ENCODE measurements around the gene MLN. TPM values are rescaled to one million over a fixed set of nuclear protein-coding genes. Genes with fewer than 3 reads are reported as not detected.
A peak's percentile ranks its signal among the peaks of the same experiment; 100 is the strongest.

The MLN gene
- total RNA-seq, 3 donors from 2014 or later = not detected

DNA sequence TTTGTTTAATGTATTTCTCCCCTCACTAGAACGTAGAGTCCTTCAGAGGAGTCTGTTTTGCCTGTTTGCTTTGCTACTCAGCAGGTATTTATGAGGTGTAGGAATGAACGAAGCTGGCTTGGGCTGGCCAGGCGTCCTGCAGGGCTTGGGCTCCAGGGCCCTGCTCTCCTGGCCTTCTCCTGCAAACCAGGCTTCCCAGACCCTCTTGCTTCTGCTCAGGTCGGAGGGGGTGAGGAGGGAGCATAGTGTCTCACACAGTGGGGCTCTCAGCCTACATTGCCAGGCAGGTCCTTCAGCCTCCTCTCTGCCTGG is 24.6 kb upstream of the MLN start:
- no peaks in the 10 kb centered on the region for H3K36me3 Mint-ChIP-seq (ENCODE audit: insufficient read depth)
- no peak overlapping the region for H3K4me3 Mint-ChIP-seq
- no peak for DNase-seq
- H3K9me3 Mint-ChIP-seq = no peaks in the 10 kb centered on the region
- ATAC-seq = no peak
- peaks cover 12% of the 10 kb centered on the region for H3K27me3 Mint-ChIP-seq (ENCODE audit: low read depth)
- no peaks in the 10 kb centered on the region for H3K4me1 Mint-ChIP-seq (ENCODE audit: low read depth)

GRCh38 chr6:33827546-33828451 is 24.0 kb upstream of the MLN start:
- no peak overlapping the region for H3K4me3 Mint-ChIP-seq

GRCh38 chr6:33826537-33826936 is 22.7 kb upstream of the MLN start:
- DNase-seq (no peak), ATAC-seq (no peak)
- H3K4me1 Mint-ChIP-seq (ENCODE audit: low read depth) = no peaks in the 10 kb centered on the region
- H3K4me3 Mint-ChIP-seq = no peak overlapping the region
- H3K36me3 Mint-ChIP-seq (ENCODE audit: insufficient read depth) = no peaks in the 10 kb centered on the region
- H3K9me3 Mint-ChIP-seq = no peaks in the 10 kb centered on the region
- H3K27me3 Mint-ChIP-seq (ENCODE audit: low read depth) = peaks cover 14% of the 10 kb centered on the region

More at GRCh38 chr6:33827546-33828451, 24.0 kb upstream of the MLN start:
- Mint-ChIP-seq H3K9me3 (no peaks in the 10 kb centered on the region), H3K4me1 (ENCODE audit: low read depth) (no peaks in the 10 kb centered on the region), H3K27me3 (ENCODE audit: low read depth) (peaks cover 14% of the 10 kb centered on the region), H3K36me3 (ENCODE audit: insufficient read depth) (no peaks in the 10 kb centered on the region)
- DNase-seq (no peak), ATAC-seq (no peak)

DNA sequence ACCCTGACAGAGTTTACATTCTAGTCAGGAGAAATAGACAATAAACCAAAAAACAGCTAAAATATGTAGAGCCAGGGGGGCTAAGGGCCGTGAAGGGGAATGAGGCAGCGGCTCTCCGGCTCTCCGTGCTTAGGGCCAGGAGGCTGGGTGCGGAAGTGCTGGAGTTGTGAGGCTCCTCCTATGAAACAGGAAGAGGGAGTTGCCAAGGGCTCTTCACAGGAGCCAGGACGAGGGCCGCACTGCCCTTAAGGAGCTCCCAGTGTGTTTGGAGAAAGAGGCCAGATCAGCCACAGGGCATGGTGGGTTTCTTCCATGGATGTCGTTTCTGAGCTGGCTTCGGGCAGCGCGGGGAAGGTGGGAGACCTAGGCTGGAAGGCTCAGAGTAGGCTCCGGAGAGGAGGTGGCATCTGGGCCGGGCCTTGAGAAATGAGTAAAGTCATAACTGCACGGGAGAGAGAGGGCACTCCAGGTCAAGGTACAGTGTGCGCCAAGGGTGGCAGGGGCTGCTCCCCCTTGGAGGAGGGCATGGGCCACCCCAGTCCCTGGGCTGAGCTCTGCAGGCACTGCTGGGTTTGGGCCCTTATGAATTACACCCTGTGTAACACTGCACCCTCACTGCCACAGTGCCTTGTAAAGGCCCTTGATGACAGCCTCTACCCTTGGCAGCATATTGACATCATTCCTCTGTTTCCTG is 20.8 kb upstream of the MLN start:
- ATAC-seq = no peak

GRCh38 chr6:33823806-33824205 is 20.0 kb upstream of the MLN start:
- H3K4me3 Mint-ChIP-seq = no peak overlapping the region
- no peaks in the 10 kb centered on the region for H3K9me3 Mint-ChIP-seq
- no peak for DNase-seq
- no peaks in the 10 kb centered on the region for H3K36me3 Mint-ChIP-seq (ENCODE audit: insufficient read depth)
- peaks cover 3% of the 10 kb centered on the region for H3K4me1 Mint-ChIP-seq (ENCODE audit: low read depth)
- peaks cover 2% of the 10 kb centered on the region for H3K27me3 Mint-ChIP-seq (ENCODE audit: low read depth)
- ATAC-seq = no peak

More for the DNA sequence above, 20.8 kb upstream of the MLN start:
- H3K9me3 Mint-ChIP-seq = no peaks in the 10 kb centered on the region
- no peak for DNase-seq
- H3K4me3 Mint-ChIP-seq = no peak overlapping the region
- no peaks in the 10 kb centered on the region for H3K36me3 Mint-ChIP-seq (ENCODE audit: insufficient read depth)
- peaks cover 3% of the 10 kb centered on the region for H3K4me1 Mint-ChIP-seq (ENCODE audit: low read depth)
- peaks cover 2% of the 10 kb centered on the region for H3K27me3 Mint-ChIP-seq (ENCODE audit: low read depth)

DNA sequence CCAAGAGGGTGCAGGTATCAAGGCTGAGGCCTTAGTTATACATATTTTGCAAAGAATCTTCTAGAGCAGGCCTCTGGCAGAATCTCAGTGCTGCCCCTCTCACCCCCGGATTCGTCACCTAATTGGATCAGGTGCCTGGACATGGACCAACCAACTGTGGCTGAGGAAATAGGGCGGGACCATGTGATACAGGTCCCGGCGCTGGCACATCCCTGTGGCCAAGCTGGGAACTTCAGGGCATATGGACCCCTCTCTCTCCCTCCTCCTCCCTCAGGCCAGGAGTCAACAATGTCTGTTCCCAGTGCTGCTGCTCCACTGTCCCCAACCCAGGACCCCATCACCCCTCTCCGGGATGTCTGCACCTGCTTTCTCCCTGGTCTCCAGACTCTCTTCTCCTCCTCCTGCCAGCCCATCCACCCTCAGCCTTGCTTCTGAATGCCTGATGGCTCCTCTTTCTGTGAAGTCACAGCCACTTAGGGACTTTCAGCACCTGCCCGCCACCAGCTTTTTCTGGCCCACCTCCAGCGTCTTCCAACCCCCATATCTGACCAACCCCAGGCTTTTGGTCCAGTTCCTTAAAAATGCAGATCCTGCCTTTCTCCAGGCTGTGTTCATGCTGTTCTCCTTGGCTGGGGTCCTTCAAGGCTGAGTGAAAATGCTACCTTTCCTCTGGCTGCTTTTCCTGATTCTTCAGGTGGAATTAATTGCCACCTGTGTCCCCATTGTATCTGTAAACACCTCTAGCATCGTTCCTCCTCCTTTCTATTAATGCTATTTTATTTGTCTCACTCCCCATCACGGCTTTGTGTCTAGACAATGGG is 19.0 kb upstream of the MLN start:
- DNase-seq (no peak), ATAC-seq (peak; percentile 40 to 63)
- Mint-ChIP-seq H3K27me3 (ENCODE audit: low read depth) (peaks cover 2% of the 10 kb centered on the region), H3K36me3 (ENCODE audit: insufficient read depth) (no peaks in the 10 kb centered on the region), H3K9me3 (no peaks in the 10 kb centered on the region), H3K4me3 (no peak overlapping the region), H3K4me1 (ENCODE audit: low read depth) (peaks cover 3% of the 10 kb centered on the region)

DNA sequence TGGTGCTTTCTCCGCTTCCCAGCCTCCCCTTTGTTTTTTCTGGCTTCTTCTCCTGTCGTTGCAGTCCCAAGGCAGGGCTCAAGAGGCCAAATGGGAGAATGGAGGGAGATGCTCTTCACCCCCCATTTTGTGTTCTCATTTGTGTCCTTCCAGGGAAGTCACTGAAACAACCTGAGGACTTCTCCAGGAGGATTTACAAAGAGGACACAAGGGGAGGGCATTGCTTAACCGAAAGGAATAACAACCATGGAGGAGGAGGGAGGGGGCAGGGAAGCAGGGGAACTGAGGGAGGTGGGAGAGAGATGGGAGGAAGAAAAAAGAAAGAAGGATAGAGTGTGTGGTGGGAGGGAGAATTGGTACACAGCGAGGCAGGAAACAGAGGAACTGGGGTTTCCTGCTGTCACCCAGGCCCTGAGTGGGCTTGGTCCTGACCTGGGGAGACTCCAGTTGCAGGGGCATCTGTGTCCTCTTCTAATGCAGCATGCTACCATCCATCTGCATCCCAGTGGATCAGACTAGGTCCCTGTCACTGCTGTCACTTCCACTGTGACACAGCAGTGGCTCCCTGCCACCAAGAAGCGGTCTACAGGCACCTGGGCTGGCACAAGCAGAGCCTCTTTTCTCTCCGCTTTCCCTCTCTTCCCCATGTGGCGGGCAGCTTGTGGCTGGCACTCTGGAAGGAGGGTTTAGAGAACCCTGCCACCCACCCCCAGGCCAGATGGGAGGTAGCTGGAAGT is 17.1 kb upstream of the MLN start:
- Mint-ChIP-seq H3K4me3 (no peak overlapping the region), H3K27me3 (ENCODE audit: low read depth) (peaks cover 2% of the 10 kb centered on the region), H3K9me3 (no peaks in the 10 kb centered on the region), H3K4me1 (ENCODE audit: low read depth) (peaks cover 3% of the 10 kb centered on the region), H3K36me3 (ENCODE audit: insufficient read depth) (no peaks in the 10 kb centered on the region)
- no peak for ATAC-seq
- no peak for DNase-seq

DNA sequence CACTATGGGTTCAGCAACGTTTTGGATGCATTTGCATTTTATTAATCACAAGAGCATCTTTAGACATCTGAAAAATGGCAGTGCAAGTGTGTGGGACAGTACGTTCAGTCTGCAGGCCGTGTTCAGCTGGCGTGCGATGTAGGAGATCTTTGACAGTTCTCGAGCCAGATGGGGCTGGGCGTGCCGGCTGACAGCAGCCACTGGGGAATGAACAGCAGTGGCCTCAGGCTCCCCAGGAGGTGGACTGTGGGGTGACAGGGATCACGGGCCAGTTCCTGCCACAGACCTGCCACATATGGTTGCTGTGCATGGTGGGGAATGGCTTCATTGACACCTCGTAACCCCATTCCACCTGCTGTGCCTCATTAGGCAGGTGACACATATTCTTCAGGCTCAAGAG is 16.4 kb upstream of the MLN start:
- Mint-ChIP-seq H3K4me3 (no peak overlapping the region), H3K4me1 (ENCODE audit: low read depth) (peaks cover 3% of the 10 kb centered on the region), H3K9me3 (no peaks in the 10 kb centered on the region), H3K27me3 (ENCODE audit: low read depth) (peaks cover 8% of the 10 kb centered on the region), H3K36me3 (ENCODE audit: insufficient read depth) (no peaks in the 10 kb centered on the region)
- no peak for ATAC-seq
- no peak for DNase-seq

GRCh38 chr6:33819021-33819420 is 15.2 kb upstream of the MLN start:
- Mint-ChIP-seq H3K9me3 (no peaks in the 10 kb centered on the region), H3K27me3 (ENCODE audit: low read depth) (peaks cover 18% of the 10 kb centered on the region), H3K4me3 (no peak overlapping the region), H3K4me1 (ENCODE audit: low read depth) (peaks cover 3% of the 10 kb centered on the region), H3K36me3 (ENCODE audit: insufficient read depth) (no peaks in the 10 kb centered on the region)
- no peak for DNase-seq
- ATAC-seq = no peak

DNA sequence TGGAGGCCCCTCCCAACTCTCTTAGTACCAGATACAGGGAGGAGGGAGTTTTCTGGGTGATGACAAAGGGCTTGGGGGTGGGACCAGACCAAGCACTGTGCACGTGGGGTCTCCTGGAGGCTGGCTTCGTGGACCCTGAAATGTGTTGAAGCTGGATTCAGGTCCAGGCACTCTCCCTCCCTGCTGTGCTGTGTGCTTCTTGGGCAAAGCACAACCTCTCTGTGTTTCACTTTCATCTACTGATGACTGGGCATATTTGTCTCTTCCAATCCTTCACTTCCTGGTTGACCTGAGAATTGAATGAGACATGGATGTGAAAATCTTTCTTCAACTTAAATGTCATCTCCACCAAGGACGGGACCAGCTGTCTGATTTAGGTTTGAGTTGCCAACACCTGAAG is 14.5 kb upstream of the MLN start:
- ATAC-seq = no peak
- Mint-ChIP-seq H3K4me1 (ENCODE audit: low read depth) (peaks cover 3% of the 10 kb centered on the region), H3K27me3 (ENCODE audit: low read depth) (peaks cover 25% of the 10 kb centered on the region), H3K9me3 (no peaks in the 10 kb centered on the region), H3K4me3 (no peak overlapping the region), H3K36me3 (ENCODE audit: insufficient read depth) (no peaks in the 10 kb centered on the region)
- DNase-seq = no peak

DNA sequence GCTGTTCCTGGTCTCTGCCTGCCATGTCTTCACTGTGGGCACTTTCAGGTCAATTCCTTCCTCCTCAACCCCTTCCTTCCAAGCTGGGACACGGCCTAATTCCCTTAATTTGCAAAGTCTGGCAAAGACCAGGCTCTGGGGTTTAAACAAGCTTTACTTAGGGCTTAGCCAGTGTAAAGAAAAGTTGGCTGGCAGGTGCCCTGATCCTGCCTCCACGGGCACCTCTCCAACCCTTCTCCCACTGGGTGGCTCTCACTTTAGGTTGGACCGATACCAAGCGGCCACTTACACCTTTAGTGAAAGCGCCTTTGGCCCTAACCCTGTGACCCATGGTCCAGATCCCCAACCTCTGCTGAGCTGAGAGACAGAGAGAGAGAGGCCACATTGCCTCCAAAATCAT is 13.7 kb upstream of the MLN start:
- DNase-seq (no peak), ATAC-seq (no peak)
- no peak overlapping the region for H3K4me3 Mint-ChIP-seq
- H3K4me1 Mint-ChIP-seq (ENCODE audit: low read depth) = peaks cover 3% of the 10 kb centered on the region
- H3K9me3 Mint-ChIP-seq = no peaks in the 10 kb centered on the region
- peaks cover 28% of the 10 kb centered on the region for H3K27me3 Mint-ChIP-seq (ENCODE audit: low read depth)
- H3K36me3 Mint-ChIP-seq (ENCODE audit: insufficient read depth) = no peaks in the 10 kb centered on the region

- no peak for DNase-seq
- Mint-ChIP-seq H3K27me3 (ENCODE audit: low read depth) (peaks cover 33% of the 10 kb centered on the region), H3K4me3 (no peak overlapping the region), H3K36me3 (ENCODE audit: insufficient read depth) (no peaks in the 10 kb centered on the region), H3K9me3 (no peaks in the 10 kb centered on the region), H3K4me1 (ENCODE audit: low read depth) (peaks cover 3% of the 10 kb centered on the region)
- ATAC-seq = no peak
Measured at GRCh38 chr6:33816911-33817310, 13.1 kb upstream of the MLN start.

DNA sequence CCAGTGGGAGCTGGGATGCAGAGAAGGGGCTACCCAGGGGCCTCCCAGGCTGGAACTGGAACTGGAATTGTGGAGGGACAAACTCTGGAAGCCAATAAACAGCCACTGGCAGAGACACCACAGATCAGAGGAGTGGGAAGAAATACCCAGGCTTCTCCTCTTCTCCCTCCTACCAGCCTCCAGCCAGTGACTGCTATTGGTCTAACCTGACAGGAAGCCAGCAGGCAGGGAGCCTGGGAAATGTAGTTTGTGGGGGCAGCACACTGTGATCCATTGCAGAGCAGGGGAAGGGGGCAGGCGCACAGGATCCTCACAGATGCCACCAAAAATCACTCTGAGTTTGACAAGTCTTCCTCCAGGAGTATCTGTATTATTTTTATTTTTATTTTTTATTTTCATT is 12.1 kb upstream of the MLN start:
- Mint-ChIP-seq H3K4me1 (ENCODE audit: low read depth) (peaks cover 2% of the 10 kb centered on the region), H3K4me3 (no peak overlapping the region), H3K9me3 (no peaks in the 10 kb centered on the region), H3K27me3 (ENCODE audit: low read depth) (peaks cover 43% of the 10 kb centered on the region), H3K36me3 (ENCODE audit: insufficient read depth) (no peaks in the 10 kb centered on the region)
- DNase-seq (no peak), ATAC-seq (peak; percentile 40 to 43)

Data from activated T-cell treated with anti-CD3 and anti-CD28 coated beads, Interleukin-2, amount 50 U/mL, for 4 hours (primary cell).